IMR-90 (cell line): ENCODE measurements around the gene SPRR1B. TPM values are rescaled to one million over a fixed set of nuclear protein-coding genes. Genes with fewer than 3 reads are reported as not detected.

Experiments used
- ATAC-seq: fragments of 200-7000 bp; cut with Tn5 transposase; 2 replicates; pipeline ENCODE4 v1.9.1; 2020; ENCODE audit warnings: low read depth, mild to moderate bottlenecking, moderate library complexity
- BruUV-seq: library from RNA; stranded (reverse); fragments of 400-500 nt; replicated peaks from 2 replicates; lab custom pipeline; 2021; lab: Mats Ljungman, UMichigan
- CTCF ChIA-PET: fragments of 300-600 bp; formaldehyde crosslinking; extraction: SDS; loops from one replicate; lab custom pipeline; 2021; ENCODE audit warnings: antibody characterized with exemption; lab: Yijun Ruan, JAX
- POLR2A ChIA-PET: fragments of 300-600 bp; sonication (Branson Sonifier 250); formaldehyde crosslinking; loops from one replicate; lab custom pipeline; 2022; ENCODE audit warnings: antibody characterized with exemption; ENCODE audit not compliant: unreplicated experiment; lab: Charles Lee
- DNase-seq: peaks from one replicate; pipeline ENCODE4 v3.0.0; 2013
- H2AFZ ChIP-seq: replicated peaks from 2 replicates; pipeline ENCODE3; 2013; ENCODE audit warnings: low read length, mild to moderate bottlenecking; ENCODE audit not compliant: poor library complexity
- H2AK5ac ChIP-seq: 2 replicates; pipeline ENCODE4 v1.6.1; 2013; ENCODE audit warnings: low read depth, low read length, inconsistent platforms
- H2AK9ac ChIP-seq: replicated peaks from 2 replicates; pipeline ENCODE3; 2013; ENCODE audit warnings: mild to moderate bottlenecking, low read depth, low read length, moderate library complexity; ENCODE audit not compliant: poor library complexity
- H2BK120ac ChIP-seq: 2 replicates; pipeline ENCODE4 v1.6.1; 2013; ENCODE audit warnings: low read depth, low read length, inconsistent platforms
- H2BK15ac ChIP-seq: 3 replicates; pipeline ENCODE4 v1.6.1; 2013; ENCODE audit warnings: low read depth, low read length, inconsistent platforms
- H2BK20ac ChIP-seq: 2 replicates; pipeline ENCODE4 v1.6.1; 2013; ENCODE audit warnings: low read depth, mild to moderate bottlenecking, inconsistent platforms, low read length, moderate library complexity
- H2BK5ac ChIP-seq: 2 replicates; pipeline ENCODE4 v1.6.1; 2013; ENCODE audit warnings: mild to moderate bottlenecking, low read depth, low read length, inconsistent platforms; ENCODE audit not compliant: poor library complexity, severe bottlenecking
- H3K14ac ChIP-seq: replicated peaks from 2 replicates; pipeline ENCODE4 v1.6.1; 2013; ENCODE audit warnings: low read depth, low read length, inconsistent platforms
- H3K18ac ChIP-seq: 2 replicates; pipeline ENCODE4 v1.6.1; 2013; ENCODE audit warnings: low read depth, low read length, control low read depth
- H3K23ac ChIP-seq: 2 replicates; pipeline ENCODE4 v1.6.1; 2013; ENCODE audit warnings: low read depth, low read length, inconsistent platforms
- H3K27ac ChIP-seq: 2 replicates; pipeline ENCODE4 v1.5.1; 2013; ENCODE audit warnings: mild to moderate bottlenecking, control low read depth, low read length; ENCODE audit not compliant: insufficient read depth
- H3K27me3 ChIP-seq: 2 replicates; pipeline ENCODE4 v1.6.1; 2013; ENCODE audit warnings: low read length; ENCODE audit not compliant: control insufficient read depth, insufficient read depth
- H3K36me3 ChIP-seq: 2 replicates; pipeline ENCODE4 v1.6.1; 2013; ENCODE audit warnings: low read length, mixed read lengths; ENCODE audit not compliant: control insufficient read depth, insufficient read depth
- H3K4ac ChIP-seq: 2 replicates; pipeline ENCODE4 v1.6.1; 2013; ENCODE audit warnings: low read depth, low read length, inconsistent platforms
- H3K4me1 ChIP-seq: 2 replicates; pipeline ENCODE4 v1.6.1; 2013; ENCODE audit warnings: low read length, mixed read lengths; ENCODE audit not compliant: control insufficient read depth, insufficient read depth
- H3K4me2 ChIP-seq: 2 replicates; pipeline ENCODE4 v1.6.1; 2013; ENCODE audit warnings: low read depth, mild to moderate bottlenecking, control low read depth, low read length, moderate library complexity
- H3K4me3 ChIP-seq: 2 replicates; pipeline ENCODE4 v1.5.1; 2013; ENCODE audit warnings: low read depth, mild to moderate bottlenecking, control low read depth, low read length, moderate library complexity; ENCODE audit not compliant: insufficient read depth
- H3K56ac ChIP-seq: 2 replicates; pipeline ENCODE4 v1.6.1; 2013; ENCODE audit warnings: low read length, inconsistent platforms; ENCODE audit not compliant: insufficient read depth; ENCODE audit errors: extremely low read depth
- H3K79me1 ChIP-seq, 2 experiments: 2 replicates each; pipeline ENCODE4 v1.6.1; 2013; ENCODE audit warnings: low read length in 2 of 2, inconsistent platforms in 1 of 2, low read depth in 1 of 2
- H3K9ac ChIP-seq: 2 replicates; pipeline ENCODE4 v1.6.1; 2013; ENCODE audit warnings: low read depth, low read length, control low read depth
- H3K9me1 ChIP-seq: 2 replicates; pipeline ENCODE4 v1.6.1; 2013; ENCODE audit warnings: low read length, inconsistent platforms; ENCODE audit not compliant: insufficient read depth
- H3K9me3 ChIP-seq: 2 replicates; pipeline ENCODE4 v1.6.1; 2013; ENCODE audit warnings: low read length; ENCODE audit not compliant: control insufficient read depth, insufficient read depth
- H4K20me1 ChIP-seq: 2 replicates; pipeline ENCODE4 v1.6.1; 2013; ENCODE audit warnings: low read length, inconsistent platforms; ENCODE audit not compliant: insufficient read depth
- H4K5ac ChIP-seq: 2 replicates; pipeline ENCODE4 v1.6.1; 2013; ENCODE audit warnings: mild to moderate bottlenecking, low read depth, low read length, control low read depth
- H4K8ac ChIP-seq, 2 experiments: 2 replicates each; pipeline ENCODE4 v1.6.1; 2013; ENCODE audit warnings: low read depth in 2 of 2, low read length in 2 of 2, control low read depth in 1 of 2, inconsistent platforms in 1 of 2
- H4K91ac ChIP-seq: 2 replicates; pipeline ENCODE4 v1.6.1; 2013; ENCODE audit warnings: low read depth, low read length, inconsistent platforms; ENCODE audit not compliant: insufficient read depth
- BHLHE40 ChIP-seq: fragments of 150-350 bp; IDR thresholded peaks from 2 replicates; pipeline ENCODE4 v1.6.1; 2016; ENCODE audit warnings: mild to moderate bottlenecking, low read depth, low read length
- CEBPB ChIP-seq: IDR thresholded peaks from 2 replicates; pipeline ENCODE4 v1.6.1; 2012; ENCODE audit warnings: low read depth, low read length, improper control_type of control experiment
- CHD1 ChIP-seq: IDR thresholded peaks from 2 replicates; pipeline ENCODE4 v1.6.1; 2012; ENCODE audit warnings: low read depth, low read length, improper control_type of control experiment
- FOS ChIP-seq: fragments of 150-350 bp; IDR thresholded peaks from 2 replicates; pipeline ENCODE4 v1.6.1; 2016; ENCODE audit warnings: low read depth, low read length
- MAFK ChIP-seq: IDR thresholded peaks from 2 replicates; pipeline ENCODE4 v1.6.1; 2012; ENCODE audit warnings: low read depth, low read length, improper control_type of control experiment
- MAZ ChIP-seq: IDR thresholded peaks from 2 replicates; pipeline ENCODE4 v1.6.1; 2012; ENCODE audit warnings: low read depth, mild to moderate bottlenecking, low read length, improper control_type of control experiment, moderate library complexity, borderline replicate concordance
- MXI1 ChIP-seq: IDR thresholded peaks from 2 replicates; pipeline ENCODE4 v1.6.1; 2012; ENCODE audit warnings: low read depth, mild to moderate bottlenecking, low read length, moderate library complexity, borderline replicate concordance
- NFE2L2 ChIP-seq: fragments of 150-350 bp; IDR thresholded peaks from 2 replicates; pipeline ENCODE4 v1.6.1; 2016; ENCODE audit warnings: low read depth, mild to moderate bottlenecking, low read length
- POLR2A ChIP-seq: IDR thresholded peaks from 2 replicates; pipeline ENCODE4 v1.6.1; 2012; ENCODE audit warnings: mild to moderate bottlenecking, low read depth, low read length
- RAD21 ChIP-seq: IDR thresholded peaks from 2 replicates; pipeline ENCODE4 v1.6.1; 2012; ENCODE audit warnings: low read length, improper control_type of control experiment
- RCOR1 ChIP-seq: IDR thresholded peaks from 2 replicates; pipeline ENCODE4 v1.6.1; 2012; ENCODE audit warnings: mild to moderate bottlenecking, low read length, improper control_type of control experiment; ENCODE audit not compliant: insufficient replicate concordance
- RFX5 ChIP-seq: IDR thresholded peaks from 2 replicates; pipeline ENCODE4 v1.8.0; 2012; ENCODE audit warnings: low read depth, mild to moderate bottlenecking, low read length, moderate library complexity
- SMC3 ChIP-seq: fragments of 150-350 bp; IDR thresholded peaks from 2 replicates; pipeline ENCODE4 v1.6.1; 2016; ENCODE audit warnings: low read depth, mild to moderate bottlenecking, antibody characterized with exemption, low read length, moderate library complexity
- WGBS, 2 experiments: methylation state at CpG; one replicate each; pipeline versions ENCODE4 v1.1.5 to v1.1.7; 2013; ENCODE audit warnings: missing lambda C conversion rate in 2 of 2; ENCODE audit not compliant: insufficient read length in 1 of 2; ENCODE audit errors: extremely low coverage in 2 of 2; 5-methylcytosine and 5-hydroxymethylcytosine counted together
- dilution Hi-C: fragments of 300-500 bp; cut with HindIII; formaldehyde crosslinking; loops from one replicate; pipeline ENCODE4 v1.14.3; 2018; ENCODE audit warnings: low sequenced_read_pairs; ENCODE audit not compliant: unreplicated experiment
- in situ Hi-C: fragments of 300-500 bp; cut with MboI; formaldehyde crosslinking; loops from 3 replicates; pipeline ENCODE4 v1.14.3; 2019; ENCODE audit warnings: low sequenced_read_pairs, inconsistent platforms, mixed read lengths
- intact Hi-C: fragments of 100-400 bp; cut with micrococcal nuclease; formaldehyde crosslinking; loops from 2 replicates; pipeline ENCODE4 v1.10.0; 2022
- polyA plus RNA-seq, 3 experiments: library from polyadenylated mRNA; depleted of rRNA; stranded (reverse); fragments of >200 nt; gene quantifications; 2 replicates each; pipeline ENCODE4 v1.2.3, GENCODE V29; 2012; ENCODE audit warnings: low replicate concordance in 1 of 3
- total RNA-seq: library from RNA; depleted of rRNA; stranded (reverse); fragments of >200 nt; gene quantifications from 2 replicates; pipeline ENCODE4 v1.2.3, GENCODE V29; 2012
- TF ChIP-seq, protein P1 (sequence below): fragments of 150-350 bp; IDR thresholded peaks from 2 replicates; pipeline ENCODE4 v1.6.1; 2016; ENCODE audit warnings: low read depth, mild to moderate bottlenecking, low read length, moderate library complexity, borderline replicate concordance
- TF ChIP-seq, protein P2 (sequence below): conservative IDR thresholded peaks from 2 replicates; pipeline ENCODE4 v1.5.1; 2012; ENCODE audit warnings: mild to moderate bottlenecking, low read depth, low read length, improper control_type of control experiment
- TF ChIP-seq, protein P3 (sequence below): fragments of 150-350 bp; IDR thresholded peaks from 2 replicates; pipeline ENCODE4 v1.6.1; 2017; ENCODE audit warnings: mild to moderate bottlenecking, antibody characterized with exemption, low read length, low read depth

SPRR1B gene
- total and polyA plus RNA-seq, 2 of the 4 experiments (the other 2 are of a cell fraction), result not detected

DNA sequence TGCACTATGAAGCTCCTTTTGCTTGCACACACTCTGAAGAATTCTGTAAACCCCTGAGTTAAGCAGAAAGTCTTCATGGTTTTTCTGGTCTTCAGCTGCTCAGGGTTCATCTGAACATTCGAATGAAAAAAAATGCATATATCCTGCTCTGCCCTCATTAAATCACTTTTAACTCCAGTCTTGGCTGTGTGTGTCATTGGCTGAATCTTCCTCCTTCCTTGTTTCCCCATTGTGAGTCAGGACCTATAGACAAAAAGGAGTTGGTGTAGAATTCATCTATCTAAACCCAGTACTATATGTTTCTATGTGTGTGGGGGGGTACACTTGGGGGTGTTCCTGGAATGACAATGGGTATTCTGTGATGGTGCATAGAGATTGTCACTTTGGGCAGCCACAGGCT is 6.6 kb upstream of the SPRR1B start:
- Histone ChIP-seq H3K14ac (no peak overlapping the region), H3K27me3 (no peaks in the 10 kb centered on the region), H3K4me1 (no peaks in the 10 kb centered on the region), H3K4me3 (no peak overlapping the region), H3K18ac (no peak overlapping the region), H2AFZ (no peak overlapping the region), H3K9me1 (no peaks in the 10 kb centered on the region), H4K91ac (no peak overlapping the region), H3K4me2 (no peak overlapping the region), H2BK5ac (no peak overlapping the region), H3K27ac (no peak overlapping the region), H4K8ac (no peak overlapping the region), H2BK120ac (no peak overlapping the region), H4K5ac (no peak overlapping the region), H3K9me3 (no peaks in the 10 kb centered on the region), H2AK5ac (no peak overlapping the region), H3K9ac (no peak overlapping the region), H4K20me1 (no peaks in the 10 kb centered on the region), H3K4ac (no peak overlapping the region), H2BK20ac (no peak overlapping the region), H2BK15ac (no peak overlapping the region), H3K36me3 (no peaks in the 10 kb centered on the region), H3K79me1 (no peaks in the 10 kb centered on the region), H3K56ac (no peak overlapping the region), H3K23ac (no peak overlapping the region), H2AK9ac (no peak overlapping the region)
- no TSS peak for BruUV-seq
- POLR2A ChIA-PET, result no interaction called here
- DNase-seq, result no peak
- intact Hi-C loops (no loop called here), dilution Hi-C loops (no loop called here), in situ Hi-C loops (no loop called here)
- no peak for ATAC-seq
- CTCF ChIA-PET, result no interaction called here
- 17% methylated on average over 1 of the region's 1 CpG; no CpG with 5 or more reads in 1 of the 2 experiments for WGBS, 2 experiments
- TF ChIP-seq RFX5, result no peak
- TF ChIP-seq, protein P1, sequence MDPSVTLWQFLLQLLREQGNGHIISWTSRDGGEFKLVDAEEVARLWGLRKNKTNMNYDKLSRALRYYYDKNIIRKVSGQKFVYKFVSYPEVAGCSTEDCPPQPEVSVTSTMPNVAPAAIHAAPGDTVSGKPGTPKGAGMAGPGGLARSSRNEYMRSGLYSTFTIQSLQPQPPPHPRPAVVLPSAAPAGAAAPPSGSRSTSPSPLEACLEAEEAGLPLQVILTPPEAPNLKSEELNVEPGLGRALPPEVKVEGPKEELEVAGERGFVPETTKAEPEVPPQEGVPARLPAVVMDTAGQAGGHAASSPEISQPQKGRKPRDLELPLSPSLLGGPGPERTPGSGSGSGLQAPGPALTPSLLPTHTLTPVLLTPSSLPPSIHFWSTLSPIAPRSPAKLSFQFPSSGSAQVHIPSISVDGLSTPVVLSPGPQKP, result no peak
- no peak for TF ChIP-seq POLR2A
- TF ChIP-seq MXI1, result no peak
- no peak for TF ChIP-seq CHD1
- no peak for TF ChIP-seq SMC3
- no peak for TF ChIP-seq CEBPB
- TF ChIP-seq MAZ, result no peak
- TF ChIP-seq, protein P2, sequence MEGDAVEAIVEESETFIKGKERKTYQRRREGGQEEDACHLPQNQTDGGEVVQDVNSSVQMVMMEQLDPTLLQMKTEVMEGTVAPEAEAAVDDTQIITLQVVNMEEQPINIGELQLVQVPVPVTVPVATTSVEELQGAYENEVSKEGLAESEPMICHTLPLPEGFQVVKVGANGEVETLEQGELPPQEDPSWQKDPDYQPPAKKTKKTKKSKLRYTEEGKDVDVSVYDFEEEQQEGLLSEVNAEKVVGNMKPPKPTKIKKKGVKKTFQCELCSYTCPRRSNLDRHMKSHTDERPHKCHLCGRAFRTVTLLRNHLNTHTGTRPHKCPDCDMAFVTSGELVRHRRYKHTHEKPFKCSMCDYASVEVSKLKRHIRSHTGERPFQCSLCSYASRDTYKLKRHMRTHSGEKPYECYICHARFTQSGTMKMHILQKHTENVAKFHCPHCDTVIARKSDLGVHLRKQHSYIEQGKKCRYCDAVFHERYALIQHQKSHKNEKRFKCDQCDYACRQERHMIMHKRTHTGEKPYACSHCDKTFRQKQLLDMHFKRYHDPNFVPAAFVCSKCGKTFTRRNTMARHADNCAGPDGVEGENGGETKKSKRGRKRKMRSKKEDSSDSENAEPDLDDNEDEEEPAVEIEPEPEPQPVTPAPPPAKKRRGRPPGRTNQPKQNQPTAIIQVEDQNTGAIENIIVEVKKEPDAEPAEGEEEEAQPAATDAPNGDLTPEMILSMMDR, result no peak
- TF ChIP-seq BHLHE40, result no peak
- no peak for TF ChIP-seq NFE2L2
- TF ChIP-seq FOS, result no peak
- TF ChIP-seq MAFK, result no peak
- TF ChIP-seq, protein P3, sequence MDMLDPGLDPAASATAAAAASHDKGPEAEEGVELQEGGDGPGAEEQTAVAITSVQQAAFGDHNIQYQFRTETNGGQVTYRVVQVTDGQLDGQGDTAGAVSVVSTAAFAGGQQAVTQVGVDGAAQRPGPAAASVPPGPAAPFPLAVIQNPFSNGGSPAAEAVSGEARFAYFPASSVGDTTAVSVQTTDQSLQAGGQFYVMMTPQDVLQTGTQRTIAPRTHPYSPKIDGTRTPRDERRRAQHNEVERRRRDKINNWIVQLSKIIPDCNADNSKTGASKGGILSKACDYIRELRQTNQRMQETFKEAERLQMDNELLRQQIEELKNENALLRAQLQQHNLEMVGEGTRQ, result no peak
- no peak for TF ChIP-seq RCOR1
- no peak for TF ChIP-seq RAD21
